ENCODE data around the gene ACBD3. TPM values are rescaled to one million over a fixed set of nuclear protein-coding genes. Genes with fewer than 3 reads are reported as not detected.

ACBD3 gene
- total RNA-seq, 3 donors from 2014 or later (not counting 1 experiment from before 2014, with no cell fraction given): 26.9 to 33.3 (median 28.8) TPM

DNA sequence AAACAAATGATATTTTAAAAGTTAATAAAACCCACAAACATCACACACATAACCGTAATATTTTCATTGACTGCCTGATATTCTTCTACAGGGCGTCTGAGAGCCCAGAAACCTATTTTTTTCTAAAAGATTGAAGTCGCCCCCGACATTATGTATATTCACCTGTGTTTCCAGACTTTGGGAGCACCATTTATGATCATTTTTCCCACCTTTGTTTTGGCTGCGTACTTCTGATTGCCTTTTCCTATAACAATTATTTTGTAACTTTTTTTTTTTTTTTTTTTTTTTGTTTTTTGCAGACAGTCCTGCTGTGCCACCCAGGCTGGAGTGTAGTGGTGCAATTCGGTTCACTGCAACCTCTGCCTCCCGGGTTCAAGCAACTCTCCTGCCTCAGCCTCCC is 839 bp upstream of the ACBD3 start:
- Mint-ChIP-seq H3K4me1 (peaks cover 30 to 33% of the 10 kb centered on the region in 2 donors), H3K4me3 (peak overlapping the region; percentile 91), H3K36me3 (no peaks in the 10 kb centered on the region), H3K27me3 (ENCODE audit: low read depth in 2 of 2) (no peaks in the 10 kb centered on the region), H3K9me3 (no peaks in the 10 kb centered on the region), H3K27ac (peak overlapping the region; percentile 91 to 92)
- Histone ChIP-seq H3K4me1 (ENCODE audit: control insufficient read depth, insufficient read depth, low read length) (peaks cover 24% of the 10 kb centered on the region), H3K9me3 (ENCODE audit: control insufficient read depth, insufficient read depth, low read length) (no peaks in the 10 kb centered on the region), H3K36me3 (ENCODE audit: control insufficient read depth, insufficient read depth, low read length) (no peaks in the 10 kb centered on the region), H3K27ac (ENCODE audit: low read length) (no peak overlapping the region), H3K4me3 (ENCODE audit: low read length) (no peak overlapping the region), H3K27me3 (ENCODE audit: control insufficient read depth, insufficient read depth, low read length) (no peaks in the 10 kb centered on the region)
- ATAC-seq (no peak), DNase-seq (no peak)
- WGBS (ENCODE audit: insufficient coverage): 86% methylated on average over 7 of the region's 7 CpGs
- intact Hi-C loops (cut with micrococcal nuclease): loop anchor here (2.0 to 10.0 kb wide), 4 partner anchors 65 to 723 kb away; partner anchors contain the start of genes LIN9 and PARP1
- TF ChIP-seq, protein P1, sequence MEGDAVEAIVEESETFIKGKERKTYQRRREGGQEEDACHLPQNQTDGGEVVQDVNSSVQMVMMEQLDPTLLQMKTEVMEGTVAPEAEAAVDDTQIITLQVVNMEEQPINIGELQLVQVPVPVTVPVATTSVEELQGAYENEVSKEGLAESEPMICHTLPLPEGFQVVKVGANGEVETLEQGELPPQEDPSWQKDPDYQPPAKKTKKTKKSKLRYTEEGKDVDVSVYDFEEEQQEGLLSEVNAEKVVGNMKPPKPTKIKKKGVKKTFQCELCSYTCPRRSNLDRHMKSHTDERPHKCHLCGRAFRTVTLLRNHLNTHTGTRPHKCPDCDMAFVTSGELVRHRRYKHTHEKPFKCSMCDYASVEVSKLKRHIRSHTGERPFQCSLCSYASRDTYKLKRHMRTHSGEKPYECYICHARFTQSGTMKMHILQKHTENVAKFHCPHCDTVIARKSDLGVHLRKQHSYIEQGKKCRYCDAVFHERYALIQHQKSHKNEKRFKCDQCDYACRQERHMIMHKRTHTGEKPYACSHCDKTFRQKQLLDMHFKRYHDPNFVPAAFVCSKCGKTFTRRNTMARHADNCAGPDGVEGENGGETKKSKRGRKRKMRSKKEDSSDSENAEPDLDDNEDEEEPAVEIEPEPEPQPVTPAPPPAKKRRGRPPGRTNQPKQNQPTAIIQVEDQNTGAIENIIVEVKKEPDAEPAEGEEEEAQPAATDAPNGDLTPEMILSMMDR (IDR thresholded peaks at IDR 0.05): no peak

DNA sequence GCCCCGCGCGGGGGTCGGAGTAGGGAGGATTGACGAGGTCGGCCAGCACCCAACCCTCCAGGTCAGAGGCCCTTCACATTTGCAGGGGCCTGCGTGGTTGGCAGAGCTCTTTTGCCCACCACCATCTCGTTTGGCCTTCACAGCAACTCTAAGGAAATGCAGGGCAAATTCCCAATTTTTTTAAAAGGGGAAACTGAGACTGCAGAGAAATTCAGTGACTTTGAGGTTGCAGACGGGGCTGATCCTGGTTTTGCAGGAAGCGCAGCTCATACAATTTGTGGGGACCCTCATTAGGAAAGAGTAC is 430 bp upstream of the ACBD3 start:
- Histone ChIP-seq H3K4me1 (ENCODE audit: control insufficient read depth, insufficient read depth, low read length) (peaks cover 28% of the 10 kb centered on the region), H3K4me3 (ENCODE audit: low read length) (peak overlapping the region; percentile 93), H3K27me3 (ENCODE audit: control insufficient read depth, insufficient read depth, low read length) (no peaks in the 10 kb centered on the region), H3K36me3 (ENCODE audit: control insufficient read depth, insufficient read depth, low read length) (no peaks in the 10 kb centered on the region), H3K9me3 (ENCODE audit: control insufficient read depth, insufficient read depth, low read length) (no peaks in the 10 kb centered on the region), H3K27ac (ENCODE audit: low read length) (peak overlapping the region; percentile 93)
- intact Hi-C loops (cut with micrococcal nuclease): loop anchor here (2.0 to 10.0 kb wide), 4 partner anchors 64 to 722 kb away; partner anchors contain the start of genes LIN9 and PARP1
- DNase-seq (no peak), ATAC-seq (no peak)
- H3K27ac Mint-ChIP-seq: peak overlapping the region; percentile 91 to 92
- WGBS (ENCODE audit: insufficient coverage): 9% methylated on average over 10 of the region's 10 CpGs
- TF ChIP-seq, protein P1 (IDR thresholded peaks at IDR 0.05): no peak
- peak overlapping the region; percentile 91 for H3K4me3 Mint-ChIP-seq
- no peaks in the 10 kb centered on the region for H3K36me3 Mint-ChIP-seq
- no peaks in the 10 kb centered on the region for H3K9me3 Mint-ChIP-seq
- H3K27me3 Mint-ChIP-seq (ENCODE audit: low read depth in 2 of 2): no peaks in the 10 kb centered on the region
- peaks cover 35 to 37% of the 10 kb centered on the region in 2 donors for H3K4me1 Mint-ChIP-seq

DNA sequence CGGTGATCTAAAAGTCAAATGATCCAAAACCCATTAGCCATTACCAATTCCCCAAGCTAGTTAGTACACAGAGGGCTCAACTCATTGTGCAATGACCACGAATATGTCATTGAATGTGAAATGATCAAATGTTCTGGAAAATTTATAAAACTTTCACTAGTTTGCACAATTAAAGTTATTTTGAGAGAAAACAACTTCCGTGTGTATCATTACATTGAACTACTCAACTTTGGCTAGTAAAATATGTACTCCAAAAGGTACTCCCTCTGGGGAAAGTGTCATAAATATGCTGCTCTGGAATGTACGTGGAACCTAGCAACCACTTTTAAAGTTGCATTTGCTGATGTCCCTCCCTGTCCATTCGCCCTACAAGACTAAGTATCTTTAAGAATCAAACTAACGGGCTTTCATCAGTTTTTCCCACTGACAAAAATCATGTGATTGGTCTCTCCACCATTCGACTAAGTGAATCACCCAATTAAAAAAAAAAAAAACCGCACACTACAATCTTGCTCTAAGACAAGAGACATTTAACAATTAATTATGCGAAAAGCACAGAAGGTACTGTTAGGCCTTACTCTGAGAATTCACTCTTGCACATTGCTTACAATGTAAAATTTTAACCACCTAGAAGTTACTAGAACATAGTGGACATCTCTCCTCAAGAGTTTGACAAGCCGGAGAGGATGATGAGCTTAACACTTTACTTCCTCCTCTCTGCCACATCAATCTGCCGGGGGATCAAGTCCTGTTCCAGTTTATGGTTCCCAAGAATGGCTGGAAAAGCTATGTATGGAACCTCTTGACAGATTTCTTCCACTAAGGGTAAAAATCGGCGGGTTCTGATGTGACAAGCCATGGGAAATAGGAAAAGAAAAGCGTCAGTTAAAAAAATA is 1.2 kb downstream of the ACBD3 start:
- Mint-ChIP-seq H3K27me3 (ENCODE audit: low read depth in 2 of 2) (no peaks in the 10 kb centered on the region), H3K4me3 (peak overlapping the region; percentile 98), H3K4me1 (peaks cover 41 to 46% of the 10 kb centered on the region in 2 donors), H3K27ac (peak overlapping the region; percentile 91 to 92), H3K9me3 (no peaks in the 10 kb centered on the region), H3K36me3 (no peaks in the 10 kb centered on the region)
- ATAC-seq (no peak), DNase-seq (peak in 1 of 2 donors; percentile 14)
- peak overlapping the region; percentile 60 for H3K4me3 ChIP-seq (ENCODE audit: low read length)
- TF ChIP-seq, protein P1 (IDR thresholded peaks at IDR 0.05): no peak
- H3K27me3 ChIP-seq (ENCODE audit: control insufficient read depth, insufficient read depth, low read length): no peaks in the 10 kb centered on the region
- no peaks in the 10 kb centered on the region for H3K9me3 ChIP-seq (ENCODE audit: control insufficient read depth, insufficient read depth, low read length)
- 51% methylated on average over 10 of the region's 14 CpGs for WGBS (ENCODE audit: insufficient coverage)
- peaks cover 2% of the 10 kb centered on the region for H3K36me3 ChIP-seq (ENCODE audit: control insufficient read depth, insufficient read depth, low read length)
- intact Hi-C loops (cut with micrococcal nuclease): loop anchor here (2.0 to 10.0 kb wide), 4 partner anchors 63 to 721 kb away; partner anchors contain the start of genes LIN9 and PARP1
- peaks cover 31% of the 10 kb centered on the region for H3K4me1 ChIP-seq (ENCODE audit: control insufficient read depth, insufficient read depth, low read length)
- H3K27ac ChIP-seq (ENCODE audit: low read length): peak overlapping the region; percentile 61

All from natural killer cell (primary cell).